ENCODE results near the gene PLSCR2.
"Not testable (repeated sequence)": the region's sequence is repeated elsewhere in the genome, so short reads cannot be mapped to it uniquely, and the experiment has no call there.

PLSCR2 gene, protein sequence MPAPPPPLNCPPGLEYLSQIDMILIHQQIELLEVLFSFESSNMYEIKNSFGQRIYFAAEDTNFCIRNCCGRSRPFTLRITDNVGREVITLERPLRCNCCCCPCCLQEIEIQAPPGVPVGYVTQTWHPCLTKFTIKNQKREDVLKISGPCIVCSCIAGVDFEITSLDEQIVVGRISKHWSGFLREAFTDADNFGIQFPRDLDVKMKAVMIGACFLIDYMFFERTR

DNA sequence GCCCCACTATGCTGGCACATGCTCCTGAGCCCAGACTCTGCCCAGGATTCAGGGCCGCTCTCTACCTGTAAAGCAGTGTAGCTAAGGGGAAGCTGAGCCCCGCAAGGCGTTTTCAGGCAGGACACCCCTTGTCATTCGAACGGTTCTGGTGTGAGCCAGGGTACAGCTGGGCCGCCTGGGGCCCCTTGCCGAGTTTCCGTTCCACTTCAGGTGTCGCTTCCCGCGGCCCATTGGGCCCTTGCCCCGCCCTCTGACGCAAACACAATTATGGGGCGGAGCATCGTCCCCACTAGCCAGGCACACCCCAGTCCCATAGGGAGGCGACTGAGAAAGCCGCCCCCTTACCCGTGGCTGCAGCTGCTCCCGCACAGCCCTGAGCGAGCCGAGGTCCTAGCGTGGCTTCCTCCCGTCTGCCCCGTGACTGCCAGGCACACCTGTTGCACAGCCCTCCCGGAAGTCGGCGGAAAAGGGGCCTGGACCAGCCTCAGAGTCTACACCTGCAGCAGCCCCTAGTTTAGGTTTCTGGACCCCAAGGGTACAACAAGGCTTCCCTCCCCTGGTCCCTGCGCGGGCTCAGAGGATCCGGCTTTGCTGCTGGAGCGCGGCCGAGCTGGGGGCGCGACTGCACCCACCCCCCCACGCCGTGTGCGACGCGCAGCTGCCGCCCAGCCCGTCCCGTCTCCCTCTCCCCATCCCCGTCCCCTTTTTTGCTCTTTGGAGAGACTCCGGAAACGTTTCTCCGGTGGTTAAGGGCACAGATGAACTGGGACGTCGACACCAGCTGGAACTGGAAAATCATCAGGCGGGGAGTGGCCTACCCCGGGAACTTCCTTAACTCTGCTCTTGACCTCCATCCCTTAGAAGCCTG is at the start of gene PLSCR2:
Gene PLSCR2 (minus strand): TSS at position 412 of the 868 bp plus-strand sequence. CDS start 9,657 bp downstream, outside the sequence.
- peak; percentile 13 for DNase-seq (ENCODE audit: low read depth, low spot score)

GRCh38 chr3:146517684-146518435 is 48.5 kb upstream of the PLSCR2 start:
- DNase-seq (ENCODE audit: low read depth, low spot score): no peak

DNA sequence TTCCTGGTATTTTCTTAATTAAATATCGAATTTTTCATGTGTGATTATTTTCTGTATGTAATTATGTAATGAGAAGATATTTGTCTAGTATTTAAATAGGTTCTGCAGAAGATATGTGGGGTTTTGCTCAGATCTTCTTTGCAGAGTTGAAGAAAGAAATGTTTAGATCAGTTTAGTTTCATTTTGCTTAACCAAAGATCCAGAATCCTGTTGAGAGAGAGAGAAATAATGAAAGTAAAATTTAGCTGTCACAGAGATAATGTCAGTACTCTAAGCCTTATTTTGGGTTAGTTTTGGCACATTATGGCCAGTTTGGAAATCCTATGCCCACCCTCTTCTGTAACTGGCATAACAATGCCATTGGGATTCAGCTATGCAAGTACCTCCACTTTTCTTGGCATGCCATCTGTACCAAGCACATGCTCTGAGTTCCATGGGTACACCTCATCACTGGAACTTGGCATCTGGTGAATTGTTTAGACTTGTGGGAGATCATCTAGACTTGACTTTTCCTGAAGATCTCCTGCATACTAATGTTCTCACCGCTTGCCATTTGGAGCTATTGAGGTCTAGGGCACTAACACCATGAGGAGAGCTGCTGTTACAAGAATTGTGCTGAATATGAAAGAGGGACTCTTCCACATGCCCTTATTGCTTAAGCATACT is 44.2 kb upstream of the PLSCR2 start:
- no peak for DNase-seq (ENCODE audit: low read depth, low spot score)

GRCh38 chr3:146511402-146512134 is 42.2 kb upstream of the PLSCR2 start:
- DNase-seq (ENCODE audit: low read depth, low spot score): no peak

GRCh38 chr3:146507331-146508120 is 38.2 kb upstream of the PLSCR2 start:
- DNase-seq (ENCODE audit: low read depth, low spot score): peak; percentile 68

DNA sequence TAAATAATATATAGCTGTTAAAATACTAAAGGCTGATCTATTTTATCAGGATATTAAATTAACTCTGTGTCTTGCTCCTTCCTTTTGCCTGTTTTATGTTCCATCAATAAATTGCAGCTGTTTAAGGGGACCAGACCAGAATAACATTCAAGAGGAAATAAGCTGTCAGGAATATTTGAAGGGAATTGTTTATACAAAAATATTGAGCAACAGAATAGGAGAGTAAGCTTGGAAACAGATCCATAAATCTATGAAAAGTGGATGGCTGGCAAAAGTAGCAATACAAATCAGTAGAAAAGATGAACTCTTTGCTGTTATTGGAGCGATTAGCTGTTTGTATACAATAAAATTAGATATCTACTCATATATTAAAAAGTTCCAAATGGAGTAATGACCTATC is 36.2 kb upstream of the PLSCR2 start:
- no peak for DNase-seq (ENCODE audit: low read depth, low spot score)

DNA sequence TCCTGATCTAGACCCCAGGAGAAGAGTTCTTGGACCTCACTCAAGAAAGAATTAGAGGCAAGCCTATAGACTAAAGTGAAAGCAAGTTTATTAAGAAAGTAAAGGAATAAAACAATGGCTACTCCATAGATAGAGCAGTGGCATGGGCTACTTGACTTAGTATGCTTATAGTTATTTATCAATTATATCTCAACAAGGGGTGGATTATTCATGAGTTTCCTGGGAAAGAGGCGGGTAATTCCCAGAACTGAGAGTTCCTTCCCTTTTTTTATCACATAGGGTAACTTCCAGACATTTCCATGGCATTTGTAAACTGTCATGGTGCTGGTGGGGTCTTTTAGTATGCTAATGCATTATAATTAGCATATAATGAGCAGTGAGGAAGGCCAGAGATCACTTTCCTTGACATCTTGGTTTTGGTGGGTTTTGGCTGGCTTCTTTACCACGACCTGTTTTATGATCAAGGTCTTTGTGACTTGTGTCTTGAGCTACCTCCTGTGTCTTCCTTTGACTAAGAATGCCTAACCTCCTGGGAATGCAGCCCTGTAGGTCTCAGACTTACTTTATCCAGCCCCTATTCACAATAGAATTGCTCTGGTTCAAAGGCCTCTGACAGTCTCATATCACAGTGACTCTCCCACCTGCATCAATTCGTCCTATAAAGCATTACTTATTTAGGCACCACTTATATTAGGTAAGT is 35.3 kb upstream of the PLSCR2 start:
- DNase-seq (ENCODE audit: low read depth, low spot score): peak; percentile 84

DNA sequence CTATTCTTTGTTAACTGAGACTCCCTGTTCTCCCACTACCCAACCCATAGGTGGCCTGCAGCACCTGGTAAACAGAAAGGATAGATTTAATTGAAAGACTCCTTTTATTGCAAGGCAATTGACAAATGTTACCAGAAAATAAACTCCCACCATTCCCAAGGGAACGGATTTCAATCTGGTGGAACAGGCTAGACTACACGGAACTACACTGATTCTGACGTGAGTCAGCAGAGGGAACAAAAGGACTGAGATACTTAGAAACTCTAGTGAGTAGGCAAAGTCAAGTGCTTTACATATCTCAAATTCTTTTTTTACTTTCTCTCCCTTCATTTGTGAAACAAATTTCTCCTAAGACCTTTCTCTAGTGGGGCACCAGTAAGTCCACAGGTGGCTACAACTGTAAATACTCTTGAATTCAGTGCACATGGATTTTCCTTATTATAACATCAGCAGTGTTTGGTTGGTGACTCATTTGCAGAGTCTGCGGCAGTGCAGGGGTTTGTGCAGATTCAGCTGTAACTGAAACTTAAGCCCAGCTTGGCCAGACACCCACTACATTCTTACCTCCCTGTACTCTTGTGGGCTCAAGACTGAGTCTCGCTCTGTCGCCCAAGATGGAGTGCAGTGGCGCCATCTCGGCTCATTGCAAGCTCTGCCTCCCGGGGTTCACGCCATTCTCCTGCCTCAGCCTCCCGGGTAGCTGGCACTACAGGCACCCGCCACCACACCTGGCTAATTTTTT is 34.3 kb upstream of the PLSCR2 start:
- peak; percentile 71 for DNase-seq (ENCODE audit: low read depth, low spot score)

DNA sequence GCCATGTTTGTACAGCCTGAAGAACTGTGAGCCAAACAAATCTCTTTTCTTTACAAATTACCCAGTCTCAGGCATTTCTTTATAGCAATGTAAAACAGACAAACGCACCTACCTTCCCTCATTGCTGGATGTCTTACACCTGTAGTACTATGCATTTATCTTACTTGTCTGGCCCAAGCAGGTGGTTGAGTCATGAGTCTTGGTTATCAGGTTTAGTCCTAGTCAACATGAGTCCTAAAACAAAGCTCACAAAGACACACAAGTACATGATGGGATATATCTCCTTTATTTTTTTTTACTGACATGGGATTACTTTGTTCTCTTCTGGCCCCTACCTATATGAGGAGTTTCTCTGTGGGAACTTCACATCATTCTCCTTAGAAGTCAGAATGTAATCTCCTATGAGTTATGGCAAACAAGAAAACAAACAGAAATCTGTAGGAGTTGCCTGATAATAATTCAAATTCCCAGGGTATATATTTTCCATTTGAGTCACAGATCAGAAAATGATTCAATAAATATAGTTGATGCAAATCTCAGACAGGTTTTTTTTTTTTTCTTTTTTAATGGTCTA is 33.6 kb upstream of the PLSCR2 start:
- no peak for DNase-seq (ENCODE audit: low read depth, low spot score)

DNA sequence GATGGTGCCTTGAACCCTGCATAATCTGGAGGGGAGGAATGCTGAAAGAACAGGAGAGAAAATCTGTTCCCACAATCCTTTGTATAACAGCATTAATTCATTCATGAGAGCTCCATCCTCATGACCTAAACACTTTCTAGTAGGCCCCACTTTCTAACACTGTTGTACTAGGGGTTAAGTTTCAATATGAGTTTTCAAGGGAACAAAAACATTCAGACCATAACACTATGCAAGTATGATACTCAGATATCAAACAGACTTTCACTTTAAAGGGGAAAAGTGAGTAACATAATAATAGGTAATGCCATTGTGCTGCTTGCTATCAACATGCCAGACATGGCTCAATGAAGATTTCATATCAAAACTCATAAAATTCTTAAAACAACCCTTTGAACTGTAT is 32.4 kb upstream of the PLSCR2 start:
- DNase-seq (ENCODE audit: low read depth, low spot score): no peak

GRCh38 chr3:146499701-146500100 is 30.3 kb upstream of the PLSCR2 start:
- no peak for DNase-seq (ENCODE audit: low read depth, low spot score)

DNA sequence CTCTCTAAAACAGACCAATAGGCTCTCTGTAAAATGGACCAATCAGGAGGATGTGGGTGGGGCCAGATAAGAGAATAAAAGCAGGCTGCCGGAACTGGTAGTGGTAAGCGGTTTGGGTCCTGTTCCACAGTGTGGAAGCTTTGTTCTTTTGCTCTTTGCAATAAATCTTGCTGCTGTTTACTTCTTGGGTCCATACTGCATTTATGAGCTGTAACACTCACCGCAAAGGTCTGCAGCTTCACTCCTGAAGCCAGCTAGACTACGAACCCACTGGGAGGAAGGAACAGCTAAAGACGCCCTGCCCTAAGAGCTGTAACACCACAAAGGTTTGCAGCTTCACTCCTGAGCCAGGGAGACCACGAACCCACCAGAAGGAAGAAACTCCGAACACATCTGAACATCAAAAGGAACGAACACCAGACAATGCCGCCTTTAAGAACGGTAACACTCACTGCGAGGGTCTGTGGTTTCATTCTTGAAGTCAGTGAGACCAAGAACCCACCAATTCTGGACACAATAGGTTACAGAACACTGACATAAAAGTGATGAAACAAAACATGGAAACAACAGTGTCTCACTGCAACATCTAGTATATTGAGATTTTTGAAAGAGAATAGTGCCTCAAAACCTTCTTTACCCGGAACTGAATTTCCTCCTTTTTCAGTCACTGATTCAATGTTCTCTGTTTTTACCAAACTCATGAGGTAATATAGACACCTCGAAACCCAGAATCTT is 28.8 kb upstream of the PLSCR2 start:
- DNase-seq (ENCODE audit: low read depth, low spot score): no peak

- not testable (repeated sequence) for DNase-seq (ENCODE audit: low read depth, low spot score)
These were observed 27.9 kb upstream of the PLSCR2 start for GRCh38 chr3:146497145-146497843.

GRCh38 chr3:146496726-146497125 is 27.4 kb upstream of the PLSCR2 start:
- DNase-seq (ENCODE audit: low read depth, low spot score): no peak

DNA sequence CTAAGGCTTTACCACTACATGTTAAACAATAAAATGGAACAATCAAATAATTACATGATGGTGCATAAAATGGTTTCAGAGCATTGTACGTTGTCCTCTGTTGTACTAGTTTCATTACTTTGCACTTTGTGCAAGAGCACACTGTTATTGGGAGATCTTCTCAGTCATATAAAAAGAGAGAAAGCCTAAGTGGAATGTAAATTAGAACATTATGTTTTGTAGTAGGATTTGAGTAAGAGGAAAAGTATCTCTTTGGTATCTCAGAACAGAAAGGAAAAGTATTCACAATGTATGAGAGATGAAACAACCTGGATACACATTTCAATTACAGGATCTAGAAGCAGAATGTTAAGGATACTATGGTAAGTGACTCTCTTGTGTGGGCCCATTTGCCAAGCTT is 26.9 kb upstream of the PLSCR2 start:
- DNase-seq (ENCODE audit: low read depth, low spot score): no peak

DNA sequence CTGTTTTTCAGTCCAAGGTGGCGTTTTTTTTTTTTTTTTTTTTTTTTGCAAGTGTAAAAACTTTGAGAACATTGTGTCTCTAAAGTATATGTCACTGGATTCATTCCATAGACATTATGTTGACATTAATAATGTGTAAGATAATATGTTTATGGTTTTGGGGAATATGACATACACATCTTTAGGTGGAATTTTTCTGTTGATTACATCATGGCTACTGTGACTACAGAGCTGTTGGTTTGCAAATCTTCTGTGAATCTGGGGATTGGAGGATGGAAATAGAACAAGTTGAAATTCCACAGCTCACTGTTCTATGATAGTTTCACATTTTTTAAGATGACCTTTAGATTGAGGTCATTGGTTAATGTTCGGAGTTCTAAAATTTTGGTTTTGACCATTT is 24.4 kb upstream of the PLSCR2 start:
- DNase-seq (ENCODE audit: low read depth, low spot score): no peak

DNA sequence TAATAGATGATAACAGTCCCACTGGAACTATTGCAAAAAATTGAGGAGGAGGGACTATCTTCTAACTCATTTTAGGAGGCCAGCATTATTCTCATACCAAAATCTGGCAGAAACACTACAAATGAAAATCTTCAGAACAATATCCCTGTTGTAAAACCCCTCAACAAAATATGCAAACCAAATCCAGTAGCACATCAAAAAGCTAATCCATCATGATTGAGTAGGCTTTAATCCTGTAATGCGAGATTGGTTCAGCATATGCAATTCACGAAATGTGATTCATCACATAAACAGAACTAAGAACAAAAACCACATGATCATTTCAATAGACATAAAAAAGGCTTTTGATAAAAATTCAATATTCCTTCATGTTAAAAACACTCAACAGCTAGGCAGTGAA is 23.9 kb upstream of the PLSCR2 start:
- no peak for DNase-seq (ENCODE audit: low read depth, low spot score)

All from ELF-1 (cell line).